Stomach smooth muscle (tissue), 2 donors: ENCODE data around the gene MIDN.

Experiments used
- H3K27ac ChIP-seq: one replicate; pipeline ENCODE4 v1.7.0; 2013; ENCODE audit warnings: mild to moderate bottlenecking, low read length, inconsistent platforms
- H3K27me3 ChIP-seq, 2 donors: one replicate each; pipeline ENCODE4 v1.7.0; 2013; ENCODE audit warnings: low read length in 2 of 2; ENCODE audit not compliant: insufficient read depth in 2 of 2, control insufficient read depth in 1 of 2
- H3K36me3 ChIP-seq, 2 donors: one replicate each; pipeline ENCODE4 v1.7.0; 2013; ENCODE audit warnings: low read length in 2 of 2; ENCODE audit not compliant: control insufficient read depth in 2 of 2, insufficient read depth in 2 of 2
- H3K4me1 ChIP-seq: one replicate; pipeline ENCODE4 v1.7.0; 2013; ENCODE audit warnings: low read length; ENCODE audit not compliant: control insufficient read depth, insufficient read depth
- H3K4me3 ChIP-seq, 2 donors: one replicate each; pipeline ENCODE4 v1.7.0; 2013; ENCODE audit warnings: low read length in 2 of 2
- H3K9ac ChIP-seq, 2 donors: one replicate each; pipeline ENCODE4 v1.7.0; 2013; ENCODE audit warnings: low read length in 2 of 2, mild to moderate bottlenecking in 1 of 2
- H3K9me3 ChIP-seq, 2 donors: one replicate each; pipeline ENCODE4 v1.7.0; 2013; ENCODE audit warnings: low read length in 2 of 2; ENCODE audit not compliant: control insufficient read depth in 2 of 2
- donor health status: healthy.
- donor health status: Pancreatic carcinoma.

MIDN gene

DNA sequence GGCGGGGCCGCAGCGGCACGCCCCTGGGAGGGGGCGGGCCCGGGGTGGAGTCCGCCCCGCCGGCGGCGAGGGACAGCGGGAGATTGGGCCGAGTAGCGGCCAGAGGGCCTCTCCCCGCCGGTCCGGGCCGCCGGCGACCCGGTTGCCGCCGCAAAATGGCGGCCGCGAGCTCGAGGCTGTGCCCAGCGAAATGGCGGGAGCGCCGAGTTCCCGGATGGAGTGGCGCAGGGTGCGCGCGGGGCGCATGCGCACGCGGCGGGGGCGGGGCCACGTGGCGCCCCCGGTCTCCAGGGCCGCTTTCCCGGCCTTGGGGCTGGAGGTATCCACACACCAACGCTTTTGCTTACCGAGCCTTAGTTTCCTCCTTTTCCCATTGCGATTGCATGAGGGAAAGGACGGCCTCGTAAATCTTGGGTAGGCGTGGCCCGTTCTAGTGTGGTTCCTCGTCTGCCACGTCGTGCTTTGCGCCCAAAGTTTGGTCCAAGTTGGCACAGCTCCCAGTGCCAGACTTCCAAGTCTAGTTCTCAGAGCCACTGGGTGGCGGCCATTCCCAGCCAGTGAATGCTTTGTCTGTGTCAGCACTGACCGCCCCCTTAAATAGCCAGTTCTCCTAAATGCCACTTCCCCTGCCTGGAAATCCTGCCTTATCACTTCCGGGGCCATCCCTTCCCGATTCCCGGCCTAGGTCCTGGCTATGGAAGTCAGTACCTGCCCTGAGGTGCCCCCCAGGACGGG lies 21.3 kb downstream of the MIDN start:
- peak overlapping the region; percentile 87 for H3K27ac ChIP-seq

GRCh38 chr19:1270213-1270853 lies 21.9 kb downstream of the MIDN start:
- Histone ChIP-seq H3K9me3 (no peaks in the 10 kb centered on the region), H3K9ac (peak overlapping the region; percentile 86 to 95), H3K36me3 (peaks cover 34 to 35% of the 10 kb centered on the region in 2 donors), H3K27me3 (no peaks in the 10 kb centered on the region), H3K4me1 (peaks cover 89% of the 10 kb centered on the region), H3K4me3 (peak overlapping the region; percentile 90 to 99), H3K27ac (peak overlapping the region; percentile 87)

More for the DNA sequence above, 21.3 kb downstream of the MIDN start:
- H3K27me3 ChIP-seq: no peaks in the 10 kb centered on the region
- peaks cover 33% of the 10 kb centered on the region in 2 donors for H3K36me3 ChIP-seq
- H3K9ac ChIP-seq: peak overlapping the region; percentile 86 to 95
- peak overlapping the region; percentile 90 to 99 for H3K4me3 ChIP-seq
- H3K9me3 ChIP-seq: no peaks in the 10 kb centered on the region
- peaks cover 89% of the 10 kb centered on the region for H3K4me1 ChIP-seq

DNA sequence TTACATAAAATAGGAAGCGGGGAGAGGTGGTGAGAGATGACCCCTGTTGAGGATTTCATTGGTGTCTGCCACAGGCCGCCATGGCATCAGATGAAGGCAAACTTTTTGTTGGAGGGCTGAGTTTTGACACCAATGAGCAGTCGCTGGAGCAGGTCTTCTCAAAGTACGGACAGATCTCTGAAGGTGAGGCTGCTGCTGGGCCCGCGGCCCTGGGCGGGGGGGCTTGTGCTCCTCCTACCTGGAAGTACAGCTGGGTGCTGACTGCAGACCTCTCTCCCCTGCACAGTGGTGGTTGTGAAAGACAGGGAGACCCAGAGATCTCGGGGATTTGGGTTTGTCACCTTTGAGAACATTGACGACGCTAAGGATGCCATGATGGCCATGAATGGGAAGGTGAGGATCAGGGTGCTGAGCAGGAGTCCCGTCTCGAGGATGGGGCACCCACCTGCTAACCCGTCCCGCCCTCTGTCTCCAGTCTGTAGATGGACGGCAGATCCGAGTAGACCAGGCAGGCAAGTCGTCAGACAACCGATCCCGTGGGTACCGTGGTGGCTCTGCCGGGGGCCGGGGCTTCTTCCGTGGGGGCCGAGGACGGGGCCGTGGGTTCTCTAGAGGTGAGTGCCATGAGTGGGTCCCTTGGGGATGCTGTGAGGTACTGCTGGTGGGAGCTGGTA lies 22.6 kb downstream of the MIDN start:
- Histone ChIP-seq H3K27ac (peak overlapping the region; percentile 87), H3K4me1 (peaks cover 85% of the 10 kb centered on the region), H3K36me3 (peaks cover 34 to 35% of the 10 kb centered on the region in 2 donors), H3K4me3 (peak overlapping the region; percentile 90 to 99), H3K9ac (peak overlapping the region; percentile 55 to 95), H3K27me3 (no peaks in the 10 kb centered on the region), H3K9me3 (no peaks in the 10 kb centered on the region)

DNA sequence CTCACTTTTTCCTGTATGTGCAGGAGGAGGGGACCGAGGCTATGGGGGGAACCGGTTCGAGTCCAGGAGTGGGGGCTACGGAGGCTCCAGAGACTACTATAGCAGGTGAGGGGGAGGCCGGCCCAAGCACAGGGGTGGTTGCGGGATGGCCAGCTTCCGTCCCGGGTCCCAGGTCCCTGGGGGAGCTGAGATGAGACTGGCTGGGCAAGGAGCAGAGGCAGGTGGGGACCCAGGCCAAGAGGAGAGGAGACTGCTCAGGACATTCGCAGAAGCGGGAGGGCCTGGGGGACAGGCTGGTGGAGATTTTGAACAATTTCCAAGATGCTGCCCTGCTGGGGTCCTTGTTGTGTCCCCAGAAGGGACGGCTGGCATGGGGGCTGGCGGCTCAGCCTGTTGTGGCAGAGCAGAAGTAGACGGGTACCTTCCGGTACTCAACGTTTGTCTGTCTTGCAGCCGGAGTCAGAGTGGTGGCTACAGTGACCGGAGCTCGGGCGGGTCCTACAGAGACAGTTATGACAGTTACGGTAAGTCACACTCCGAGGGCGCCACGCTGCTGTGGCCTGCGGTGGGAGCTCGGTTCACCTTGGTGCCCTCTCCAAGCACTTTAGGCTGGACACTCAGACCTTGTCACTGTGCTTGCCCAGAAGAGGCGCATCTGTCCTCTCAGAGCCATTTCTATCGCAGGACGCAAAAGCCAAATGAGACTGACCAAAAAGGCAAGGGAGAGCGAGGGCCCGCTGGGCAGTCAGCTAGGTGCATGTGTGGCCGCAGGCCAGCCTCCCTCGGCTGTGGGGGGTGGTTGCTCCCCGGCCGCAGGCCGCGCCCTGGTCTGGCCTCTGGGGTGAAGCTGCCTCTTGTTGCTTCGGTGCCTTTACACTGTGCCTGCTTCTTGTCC lies 23.4 kb downstream of the MIDN start:
- Histone ChIP-seq H3K36me3 (peaks cover 34 to 35% of the 10 kb centered on the region in 2 donors), H3K4me3 (peak overlapping the region; percentile 90 to 99), H3K9me3 (no peaks in the 10 kb centered on the region), H3K27ac (peak overlapping the region; percentile 87), H3K9ac (peak overlapping the region; percentile 55 to 95), H3K4me1 (peaks cover 85% of the 10 kb centered on the region), H3K27me3 (no peaks in the 10 kb centered on the region)

DNA sequence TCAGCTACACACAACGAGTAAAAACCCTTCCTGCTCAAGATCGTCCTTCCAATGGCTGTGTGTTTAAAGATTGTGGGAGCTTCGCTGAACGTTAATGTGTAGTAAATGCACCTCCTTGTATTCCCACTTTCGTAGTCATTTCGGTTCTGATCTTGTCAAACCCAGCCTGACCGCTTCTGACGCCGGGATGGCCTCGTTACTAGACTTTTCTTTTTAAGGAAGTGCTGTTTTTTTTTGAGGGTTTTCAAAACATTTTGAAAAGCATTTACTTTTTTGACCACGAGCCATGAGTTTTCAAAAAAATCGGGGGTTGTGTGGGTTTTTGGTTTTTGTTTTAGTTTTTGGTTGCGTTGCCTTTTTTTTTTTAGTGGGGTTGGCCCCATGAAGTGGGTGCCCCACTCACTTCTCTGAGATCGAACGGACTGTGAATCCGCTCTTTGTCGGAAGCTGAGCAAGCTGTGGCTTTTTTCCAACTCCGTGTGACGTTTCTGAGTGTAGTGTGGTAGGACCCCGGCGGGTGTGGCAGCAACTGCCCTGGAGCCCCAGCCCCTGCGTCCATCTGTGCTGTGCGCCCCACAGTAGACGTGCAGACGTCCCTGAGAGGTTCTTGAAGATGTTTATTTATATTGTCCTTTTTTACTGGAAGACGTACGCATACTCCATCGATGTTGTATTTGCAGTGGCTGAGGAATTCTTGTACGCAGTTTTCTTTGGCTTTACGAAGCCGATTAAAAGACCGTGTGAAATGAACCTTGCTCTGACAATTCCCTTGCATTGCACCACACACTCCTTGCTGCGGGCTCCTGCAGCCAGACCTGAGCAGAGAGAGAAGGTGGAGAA lies 24.3 kb downstream of the MIDN start:
- no peaks in the 10 kb centered on the region for H3K9me3 ChIP-seq
- H3K4me3 ChIP-seq: peak overlapping the region in 1 of 2 donors; percentile 90
- peaks cover 34 to 35% of the 10 kb centered on the region in 2 donors for H3K36me3 ChIP-seq
- no peaks in the 10 kb centered on the region for H3K27me3 ChIP-seq
- H3K27ac ChIP-seq: peak overlapping the region; percentile 87
- peaks cover 78% of the 10 kb centered on the region for H3K4me1 ChIP-seq
- peak overlapping the region; percentile 36 to 42 for H3K9ac ChIP-seq

DNA sequence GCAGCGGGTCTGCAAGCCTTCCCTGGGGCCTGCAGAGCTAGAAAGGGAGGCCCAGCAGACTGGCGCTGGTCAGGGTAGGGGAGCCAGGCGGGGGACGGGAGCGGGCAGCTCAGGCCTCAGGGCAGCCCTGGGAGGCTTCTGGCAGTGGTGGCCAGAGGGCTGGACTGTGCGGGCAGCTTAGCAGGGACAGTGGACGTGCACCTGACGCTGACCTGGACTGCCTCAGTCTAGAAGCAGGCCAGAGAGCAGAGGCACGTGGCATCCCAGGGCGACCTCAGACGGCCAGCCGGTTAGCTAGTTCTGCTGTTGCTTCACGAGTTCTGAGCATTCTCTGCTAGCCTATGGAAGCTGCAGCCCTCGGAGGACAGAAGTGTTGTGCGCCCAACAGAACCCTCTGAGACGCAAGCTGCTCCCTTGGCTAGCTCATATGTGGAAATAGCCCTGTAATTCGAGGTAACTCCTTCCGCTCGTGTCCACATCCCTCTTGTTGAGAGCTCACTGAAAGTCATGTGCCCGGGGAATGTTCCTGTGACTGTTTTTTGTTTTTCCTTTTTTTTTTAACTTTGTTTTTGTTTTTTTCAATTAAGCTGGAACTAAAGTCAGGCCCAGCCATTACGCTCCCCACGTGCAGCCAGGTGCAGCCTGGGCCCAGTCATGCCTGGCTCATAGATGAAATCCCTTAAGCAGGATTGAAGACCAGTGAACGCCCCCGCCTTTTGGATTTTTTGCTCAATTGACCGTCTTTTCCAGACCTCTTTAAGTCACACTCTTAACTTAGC lies 25.1 kb downstream of the MIDN start:
- peaks cover 70% of the 10 kb centered on the region for H3K4me1 ChIP-seq
- peaks cover 34 to 35% of the 10 kb centered on the region in 2 donors for H3K36me3 ChIP-seq
- no peak overlapping the region for H3K9ac ChIP-seq
- H3K9me3 ChIP-seq: no peaks in the 10 kb centered on the region
- H3K27me3 ChIP-seq: no peaks in the 10 kb centered on the region
- peak overlapping the region in 1 of 2 donors; percentile 40 for H3K4me3 ChIP-seq
- peak overlapping the region; percentile 87 for H3K27ac ChIP-seq

- no peaks in the 10 kb centered on the region for H3K27me3 ChIP-seq
- H3K36me3 ChIP-seq: peaks cover 38 to 39% of the 10 kb centered on the region in 2 donors
- H3K4me3 ChIP-seq: peak overlapping the region; percentile 26 to 85
- peak overlapping the region in 1 of 2 donors; percentile 34 for H3K9ac ChIP-seq
- H3K9me3 ChIP-seq: no peaks in the 10 kb centered on the region
- H3K4me1 ChIP-seq: peaks cover 66% of the 10 kb centered on the region
- H3K27ac ChIP-seq: peak overlapping the region; percentile 87
These were observed 25.9 kb downstream of the MIDN start for GRCh38 chr19:1274081-1274851.

DNA sequence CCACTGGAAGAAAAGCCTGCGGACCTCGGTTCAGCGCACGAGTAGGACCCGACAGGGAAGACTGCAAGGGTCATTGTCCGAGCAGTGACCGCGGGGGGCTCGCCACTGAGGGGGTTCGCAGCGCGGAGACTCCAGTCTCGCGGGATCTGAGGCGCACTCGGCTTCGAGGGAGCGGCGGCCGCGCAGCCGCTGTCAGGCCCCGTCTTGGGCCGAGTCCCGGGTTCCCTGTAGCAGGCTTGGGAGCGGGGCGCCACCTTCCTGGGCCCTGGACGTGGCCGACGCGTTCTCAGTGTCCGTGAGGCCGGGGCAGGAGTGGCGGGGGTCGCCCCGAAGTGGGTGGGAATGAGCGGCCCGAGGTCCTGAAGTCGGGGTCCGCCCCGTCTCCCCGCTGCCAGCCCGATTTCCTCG lies 26.5 kb downstream of the MIDN start:
- Histone ChIP-seq H3K9ac (peak overlapping the region in 1 of 2 donors; percentile 34), H3K9me3 (no peaks in the 10 kb centered on the region), H3K27ac (peak overlapping the region; percentile 87), H3K36me3 (peaks cover 38 to 41% of the 10 kb centered on the region in 2 donors), H3K27me3 (no peaks in the 10 kb centered on the region), H3K4me1 (peaks cover 67% of the 10 kb centered on the region), H3K4me3 (peak overlapping the region; percentile 26 to 85)
